ENCODE results near the gene HOXD4.

HOXD4 gene

GRCh38 chr2:176154576-176155252 is 3.4 kb downstream of the HOXD4 start:
- TF ChIP-seq, protein P1, sequence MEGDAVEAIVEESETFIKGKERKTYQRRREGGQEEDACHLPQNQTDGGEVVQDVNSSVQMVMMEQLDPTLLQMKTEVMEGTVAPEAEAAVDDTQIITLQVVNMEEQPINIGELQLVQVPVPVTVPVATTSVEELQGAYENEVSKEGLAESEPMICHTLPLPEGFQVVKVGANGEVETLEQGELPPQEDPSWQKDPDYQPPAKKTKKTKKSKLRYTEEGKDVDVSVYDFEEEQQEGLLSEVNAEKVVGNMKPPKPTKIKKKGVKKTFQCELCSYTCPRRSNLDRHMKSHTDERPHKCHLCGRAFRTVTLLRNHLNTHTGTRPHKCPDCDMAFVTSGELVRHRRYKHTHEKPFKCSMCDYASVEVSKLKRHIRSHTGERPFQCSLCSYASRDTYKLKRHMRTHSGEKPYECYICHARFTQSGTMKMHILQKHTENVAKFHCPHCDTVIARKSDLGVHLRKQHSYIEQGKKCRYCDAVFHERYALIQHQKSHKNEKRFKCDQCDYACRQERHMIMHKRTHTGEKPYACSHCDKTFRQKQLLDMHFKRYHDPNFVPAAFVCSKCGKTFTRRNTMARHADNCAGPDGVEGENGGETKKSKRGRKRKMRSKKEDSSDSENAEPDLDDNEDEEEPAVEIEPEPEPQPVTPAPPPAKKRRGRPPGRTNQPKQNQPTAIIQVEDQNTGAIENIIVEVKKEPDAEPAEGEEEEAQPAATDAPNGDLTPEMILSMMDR (IDR thresholded peaks at IDR 0.05; ENCODE audit: low read depth, low read length, poor library complexity, severe bottlenecking): no peak
- TF ChIP-seq EZH2phosphoT487 (IDR thresholded peaks at IDR 0.05; ENCODE audit: borderline replicate concordance, low read length): no peak
- H3K36me3 ChIP-seq (ENCODE audit: control insufficient read depth, low read length): no peaks in the 10 kb centered on the region
- no peaks in the 10 kb centered on the region for H4K20me1 ChIP-seq (ENCODE audit: control insufficient read depth, insufficient read depth, low read depth, low read length)
- no peaks in the 10 kb centered on the region for H3F3A ChIP-seq (ENCODE audit: control insufficient read depth, insufficient read depth)
- no peaks in the 10 kb centered on the region for H3K79me2 ChIP-seq (ENCODE audit: control insufficient read depth, low read length)
- no peak overlapping the region for H3K27ac ChIP-seq (ENCODE audit: low read depth, low read length)
- H3K4me1 ChIP-seq (ENCODE audit: control insufficient read depth, low read length): no peaks in the 10 kb centered on the region
- no peak overlapping the region for H3K4me2 ChIP-seq (ENCODE audit: low read length)
- H3K27me3 ChIP-seq (ENCODE audit: control insufficient read depth, low read length): no peaks in the 10 kb centered on the region
- no peaks in the 10 kb centered on the region for H3K9me3 ChIP-seq (ENCODE audit: control insufficient read depth, insufficient read depth, low read length)
- no peak overlapping the region for H3K4me3 ChIP-seq (ENCODE audit: low read length)
- H3K9me2 ChIP-seq (replicated peaks; ENCODE audit: control insufficient read depth, low read length): no peaks in the 10 kb centered on the region

GRCh38 chr2:176155356-176156044 is 4.2 kb downstream of the HOXD4 start:
- Histone ChIP-seq H3K27me3 (ENCODE audit: control insufficient read depth, low read length) (no peaks in the 10 kb centered on the region), H3K9me3 (ENCODE audit: control insufficient read depth, insufficient read depth, low read length) (no peaks in the 10 kb centered on the region; the same call in 1 of the 2 replicates), H3K4me1 (ENCODE audit: control insufficient read depth, low read length) (no peaks in the 10 kb centered on the region), H3K79me2 (ENCODE audit: control insufficient read depth, low read length) (no peaks in the 10 kb centered on the region), H3K9me2 (replicated peaks; ENCODE audit: control insufficient read depth, low read length) (no peaks in the 10 kb centered on the region), H4K20me1 (ENCODE audit: control insufficient read depth, insufficient read depth, low read depth, low read length) (no peaks in the 10 kb centered on the region), H3K36me3 (ENCODE audit: control insufficient read depth, low read length) (no peaks in the 10 kb centered on the region), H3K27ac (ENCODE audit: low read depth, low read length) (no peak overlapping the region), H3K4me2 (ENCODE audit: low read length) (no peak overlapping the region), H3K4me3 (ENCODE audit: low read length) (no peak overlapping the region), H3F3A (ENCODE audit: control insufficient read depth, insufficient read depth) (no peaks in the 10 kb centered on the region)
- TF ChIP-seq, protein P1 (IDR thresholded peaks at IDR 0.05; ENCODE audit: low read depth, low read length, poor library complexity, severe bottlenecking): no peak
- TF ChIP-seq EZH2phosphoT487 (IDR thresholded peaks at IDR 0.05; ENCODE audit: borderline replicate concordance, low read length): no peak

GRCh38 chr2:176156301-176156806 is 5.0 kb downstream of the HOXD4 start:
- no peaks in the 10 kb centered on the region for H3K27me3 ChIP-seq (ENCODE audit: control insufficient read depth, low read length)
- H3F3A ChIP-seq (ENCODE audit: control insufficient read depth, insufficient read depth): no peaks in the 10 kb centered on the region
- H3K9me2 ChIP-seq (replicated peaks; ENCODE audit: control insufficient read depth, low read length): no peaks in the 10 kb centered on the region
- no peaks in the 10 kb centered on the region for H3K4me1 ChIP-seq (ENCODE audit: control insufficient read depth, low read length)
- H3K79me2 ChIP-seq (ENCODE audit: control insufficient read depth, low read length): no peaks in the 10 kb centered on the region
- no peaks in the 10 kb centered on the region for H4K20me1 ChIP-seq (ENCODE audit: control insufficient read depth, insufficient read depth, low read depth, low read length)
- H3K27ac ChIP-seq (ENCODE audit: low read depth, low read length): no peak overlapping the region
- H3K9me3 ChIP-seq (ENCODE audit: control insufficient read depth, insufficient read depth, low read length): no peaks in the 10 kb centered on the region; the same call in 1 of the 2 replicates
- TF ChIP-seq, protein P1 (IDR thresholded peaks at IDR 0.05; ENCODE audit: low read depth, low read length, poor library complexity, severe bottlenecking): no peak
- TF ChIP-seq EZH2phosphoT487 (IDR thresholded peaks at IDR 0.05; ENCODE audit: borderline replicate concordance, low read length): no peak
- H3K4me2 ChIP-seq (ENCODE audit: low read length): no peak overlapping the region
- H3K4me3 ChIP-seq (ENCODE audit: low read length): no peak overlapping the region
- H3K36me3 ChIP-seq (ENCODE audit: control insufficient read depth, low read length): no peaks in the 10 kb centered on the region
